Glutamatergic neuron (in vitro differentiated cells): ENCODE data around the gene OVOL1. TPM values are rescaled to one million over a fixed set of nuclear protein-coding genes. Genes with fewer than 3 reads are reported as not detected.
A peak's percentile ranks its signal among the peaks of the same experiment; 100 is the strongest.

Experiments
- DNase-seq: peaks from one replicate; pipeline ENCODE4 v3.0.0; 2022
- H3K27ac Mint-ChIP-seq: one replicate; pipeline ENCODE4 v1.8.0; 2020; ENCODE audit warnings: mild to moderate bottlenecking, mixed read lengths, inconsistent platforms; ENCODE audit not compliant: unreplicated experiment
- H3K27me3 Mint-ChIP-seq: one replicate; pipeline ENCODE4 v1.8.0; 2020; ENCODE audit warnings: mild to moderate bottlenecking, moderate library complexity, mixed read lengths, inconsistent platforms; ENCODE audit not compliant: unreplicated experiment
- H3K36me3 Mint-ChIP-seq: one replicate; pipeline ENCODE4 v1.8.0; 2020; ENCODE audit warnings: mild to moderate bottlenecking, mixed read lengths, inconsistent platforms; ENCODE audit not compliant: unreplicated experiment
- H3K4me1 Mint-ChIP-seq: one replicate; pipeline ENCODE4 v1.8.0; 2020; ENCODE audit warnings: mild to moderate bottlenecking, low read depth, mixed read lengths, inconsistent platforms; ENCODE audit not compliant: unreplicated experiment
- H3K4me3 Mint-ChIP-seq: one replicate; pipeline ENCODE4 v1.8.0; 2020; ENCODE audit warnings: mild to moderate bottlenecking, mixed read lengths, inconsistent platforms; ENCODE audit not compliant: unreplicated experiment
- H3K9me3 Mint-ChIP-seq: one replicate; pipeline ENCODE4 v1.8.0; 2020; ENCODE audit warnings: mild to moderate bottlenecking, moderate library complexity, mixed read lengths, inconsistent platforms; ENCODE audit not compliant: unreplicated experiment
- CTCF ChIP-seq: fragments of 200-600 bp; sonication (generic); IDR thresholded peaks from one replicate; pipeline ENCODE4 v1.5.0; 2021; ENCODE audit not compliant: partially characterized antibody, unreplicated experiment
- total RNA-seq: library from RNA; stranded (reverse); fragmentation: NEBNext Ultra II Directional; extraction: Animal tissue kit (Norgen Biotek cat#: 25700); gene quantifications from one replicate; pipeline ENCODE4 v1.2.1, GENCODE V29; 2021; ENCODE audit not compliant: unreplicated experiment

The OVOL1 gene
- total RNA-seq, 1 donor from 2014 or later = not detected

GRCh38 chr11:65782816-65783228, 4.0 kb upstream of the OVOL1 start:
- no peak for DNase-seq
- H3K27me3 Mint-ChIP-seq = peaks cover 10% of the 10 kb centered on the region
- no peak overlapping the region for H3K27ac Mint-ChIP-seq
- peaks cover 1% of the 10 kb centered on the region for H3K9me3 Mint-ChIP-seq
- H3K4me3 Mint-ChIP-seq = no peak overlapping the region
- TF ChIP-seq CTCF = no peak
- H3K36me3 Mint-ChIP-seq = peaks cover 4% of the 10 kb centered on the region
- H3K4me1 Mint-ChIP-seq = peaks cover 2% of the 10 kb centered on the region

GRCh38 chr11:65785319-65786007, 1.4 kb upstream of the OVOL1 start:
- no peak overlapping the region for H3K27ac Mint-ChIP-seq
- DNase-seq = no peak
- no peak for TF ChIP-seq CTCF
- peaks cover 2% of the 10 kb centered on the region for H3K9me3 Mint-ChIP-seq
- H3K27me3 Mint-ChIP-seq = peaks cover 15% of the 10 kb centered on the region
- peaks cover 3% of the 10 kb centered on the region for H3K4me1 Mint-ChIP-seq
- H3K4me3 Mint-ChIP-seq = peak overlapping the region; percentile 77
- H3K36me3 Mint-ChIP-seq = peaks cover 4% of the 10 kb centered on the region

- no peak for DNase-seq
- Mint-ChIP-seq H3K9me3 (peaks cover 6% of the 10 kb centered on the region), H3K4me1 (peaks cover 3% of the 10 kb centered on the region), H3K4me3 (no peak overlapping the region), H3K36me3 (peaks cover 4% of the 10 kb centered on the region), H3K27me3 (peaks cover 18% of the 10 kb centered on the region), H3K27ac (no peak overlapping the region)
- TF ChIP-seq CTCF = no peak
Measured at GRCh38 chr11:65786008-65786785, 666 bp upstream of the OVOL1 start.

GRCh38 chr11:65787649-65788622, 1.1 kb downstream of the OVOL1 start:
- no peak overlapping the region for H3K27ac Mint-ChIP-seq
- peaks cover 4% of the 10 kb centered on the region for H3K36me3 Mint-ChIP-seq
- H3K9me3 Mint-ChIP-seq = peaks cover 6% of the 10 kb centered on the region
- no peak for TF ChIP-seq CTCF
- peaks cover 3% of the 10 kb centered on the region for H3K4me1 Mint-ChIP-seq
- no peak for DNase-seq
- H3K4me3 Mint-ChIP-seq = peak overlapping the region; percentile 77
- H3K27me3 Mint-ChIP-seq = peaks cover 16% of the 10 kb centered on the region
